Left lung (tissue), 10 donors: Measurements from ENCODE around the gene SUSD6. TPM values are rescaled to one million over a fixed set of nuclear protein-coding genes. Genes with fewer than 3 reads are reported as not detected.

ENCODE experiments used
- ATAC-seq: fragments of 200-7000 bp; cut with Tn5 transposase; one replicate; pipeline ENCODE4 v1.9.1; 2020; ENCODE audit warnings: moderate library complexity
- DNase-seq, 4 donors: peaks; one replicate each; pipeline ENCODE4 v3.0.0-alpha.2; 2013 to 2020
- H3K27ac ChIP-seq, 2 donors: fragments of 200-600 bp; sonication (generic) in 1 of 2; one replicate each; pipeline versions ENCODE4 v1.5.0 to v1.8.0; 2020 to 2021
- H3K27me3 ChIP-seq, 2 donors: fragments of 200-600 bp; sonication (generic) in 1 of 2; one replicate each; pipeline versions ENCODE4 v1.5.0 to v1.8.0; 2020 to 2021
- H3K36me3 ChIP-seq, 2 donors: fragments of 200-600 bp; sonication (generic) in 1 of 2; one replicate each; pipeline versions ENCODE4 v1.5.0 to v1.8.0; 2020 to 2021
- H3K4me1 ChIP-seq, 2 donors: fragments of 200-600 bp; one replicate each; pipeline ENCODE4 v1.8.0; 2021
- H3K4me3 ChIP-seq, 2 donors: fragments of 200-600 bp; sonication (generic) in 1 of 2; one replicate each; pipeline versions ENCODE4 v1.5.0 to v1.8.0; 2020 to 2021; ENCODE audit warnings: mild to moderate bottlenecking in 1 of 2
- H3K9me3 ChIP-seq, 2 donors: fragments of 200-600 bp; sonication (generic) in 1 of 2; one replicate each; pipeline versions ENCODE4 v1.5.0 to v1.8.0; 2020 to 2021
- CTCF ChIP-seq, 2 donors: fragments of 200-600 bp; sonication (generic) in 1 of 2; IDR thresholded peaks; one replicate each; pipeline versions ENCODE4 v1.5.0 to v1.8.0; 2021; ENCODE audit warnings: antibody characterized with exemption in 2 of 2
- intact Hi-C, 2 donors: fragments of 100-400 bp; cut with DNase I; formaldehyde crosslinking; loops; one replicate each; pipeline versions ENCODE4 v1.11.2 to v1.14.2; 2022
- polyA plus RNA-seq, 6 donors: library from polyadenylated mRNA; unstranded; fragments of 120-200 nt; gene quantifications; one replicate each; pipeline ENCODE4 v1.2.1, GENCODE V29; 2013; ENCODE audit not compliant: insufficient read length in 6 of 6
- total RNA-seq, 2 donors: library from RNA; stranded (reverse); fragmentation: NEBNext Ultra II Directional; extraction: Animal tissue kit (Norgen Biotek cat#: 25700); gene quantifications; one replicate each; pipeline ENCODE4 v1.2.1, GENCODE V29; 2021
- donor health status: DM: no; HTN: yes; CAD: no.
- donor health status: DM: no; HTN: no; CAD: no.

Gene SUSD6
- total and polyA plus RNA-seq, 8 donors = 27.7 to 77.4 (median 31.3) TPM

GRCh38 chr14:69658664-69659261 is 47.4 kb downstream of the SUSD6 start:
- no peak for TF ChIP-seq CTCF (IDR thresholded peaks at IDR 0.05)
- DNase-seq (no peak), ATAC-seq (peak; percentile 65)
- Histone ChIP-seq H3K36me3 (peaks cover 0 to 27% of the 10 kb centered on the region in 2 donors), H3K9me3 (no peaks in the 10 kb centered on the region), H3K27me3 (no peaks in the 10 kb centered on the region), H3K27ac (peak overlapping the region; percentile 59 to 77), H3K4me3 (no peak overlapping the region), H3K4me1 (peaks cover 46 to 98% of the 10 kb centered on the region in 2 donors)
- intact Hi-C loops = no loop called here

- DNase-seq = no peak
- peaks cover 50 to 98% of the 10 kb centered on the region in 2 donors for H3K4me1 ChIP-seq
- peak overlapping the region; percentile 5 to 31 for H3K27ac ChIP-seq
Measured at GRCh38 chr14:69660344-69661193, 49.2 kb downstream of the SUSD6 start.

GRCh38 chr14:69661194-69661537 is 49.8 kb downstream of the SUSD6 start:
- intact Hi-C loops = no loop called here
- no peak for TF ChIP-seq CTCF (IDR thresholded peaks at IDR 0.05)
- Histone ChIP-seq H3K36me3 (peaks cover 0 to 27% of the 10 kb centered on the region in 2 donors), H3K4me1 (peaks cover 52 to 98% of the 10 kb centered on the region in 2 donors), H3K9me3 (no peaks in the 10 kb centered on the region), H3K27me3 (no peaks in the 10 kb centered on the region), H3K27ac (peak overlapping the region in 1 of 2 donors; percentile 31), H3K4me3 (no peak overlapping the region)
- ATAC-seq (no peak), DNase-seq (no peak)

More at GRCh38 chr14:69660344-69661193, 49.2 kb downstream of the SUSD6 start:
- peaks cover 0 to 27% of the 10 kb centered on the region in 2 donors for H3K36me3 ChIP-seq
- no peak for TF ChIP-seq CTCF (IDR thresholded peaks at IDR 0.05)
- ATAC-seq = no peak
- H3K9me3 ChIP-seq = no peaks in the 10 kb centered on the region
- no peak overlapping the region for H3K4me3 ChIP-seq
- intact Hi-C loops = no loop called here
- no peaks in the 10 kb centered on the region for H3K27me3 ChIP-seq

- intact Hi-C loops = no loop called here
- ATAC-seq = no peak
- no peak overlapping the region for H3K4me3 ChIP-seq
- H3K27ac ChIP-seq = peak overlapping the region; percentile 59 to 75
- no peaks in the 10 kb centered on the region for H3K9me3 ChIP-seq
- DNase-seq = no peak
- peaks cover 0 to 27% of the 10 kb centered on the region in 2 donors for H3K36me3 ChIP-seq
- peaks cover 56 to 98% of the 10 kb centered on the region in 2 donors for H3K4me1 ChIP-seq
- TF ChIP-seq CTCF (IDR thresholded peaks at IDR 0.05) = no peak
- H3K27me3 ChIP-seq = no peaks in the 10 kb centered on the region
Measured at GRCh38 chr14:69662636-69663299, 51.4 kb downstream of the SUSD6 start.

- H3K9me3 ChIP-seq = no peaks in the 10 kb centered on the region
- intact Hi-C loops = no loop called here
- no peak overlapping the region for H3K4me3 ChIP-seq
- H3K27me3 ChIP-seq = no peaks in the 10 kb centered on the region
- ATAC-seq = peak; percentile 30
- peak overlapping the region; percentile 59 to 75 for H3K27ac ChIP-seq
- peaks cover 51 to 98% of the 10 kb centered on the region in 2 donors for H3K4me1 ChIP-seq
- peaks cover 0 to 27% of the 10 kb centered on the region in 2 donors for H3K36me3 ChIP-seq
- DNase-seq = no peak
- TF ChIP-seq CTCF (IDR thresholded peaks at IDR 0.05) = no peak
Measured at GRCh38 chr14:69663300-69663643, 51.9 kb downstream of the SUSD6 start.
